ENCODE results near the gene PAX7.

Gene PAX7

GRCh38 chr1:18700530-18700929 is 69.9 kb downstream of the PAX7 start:
- H3K4me2 ChIP-seq (ENCODE audit: insufficient read depth, low read length): no peak overlapping the region
- ATAC-seq (ENCODE audit: insufficient read depth, low read depth): no peak
- TF ChIP-seq, protein P1, sequence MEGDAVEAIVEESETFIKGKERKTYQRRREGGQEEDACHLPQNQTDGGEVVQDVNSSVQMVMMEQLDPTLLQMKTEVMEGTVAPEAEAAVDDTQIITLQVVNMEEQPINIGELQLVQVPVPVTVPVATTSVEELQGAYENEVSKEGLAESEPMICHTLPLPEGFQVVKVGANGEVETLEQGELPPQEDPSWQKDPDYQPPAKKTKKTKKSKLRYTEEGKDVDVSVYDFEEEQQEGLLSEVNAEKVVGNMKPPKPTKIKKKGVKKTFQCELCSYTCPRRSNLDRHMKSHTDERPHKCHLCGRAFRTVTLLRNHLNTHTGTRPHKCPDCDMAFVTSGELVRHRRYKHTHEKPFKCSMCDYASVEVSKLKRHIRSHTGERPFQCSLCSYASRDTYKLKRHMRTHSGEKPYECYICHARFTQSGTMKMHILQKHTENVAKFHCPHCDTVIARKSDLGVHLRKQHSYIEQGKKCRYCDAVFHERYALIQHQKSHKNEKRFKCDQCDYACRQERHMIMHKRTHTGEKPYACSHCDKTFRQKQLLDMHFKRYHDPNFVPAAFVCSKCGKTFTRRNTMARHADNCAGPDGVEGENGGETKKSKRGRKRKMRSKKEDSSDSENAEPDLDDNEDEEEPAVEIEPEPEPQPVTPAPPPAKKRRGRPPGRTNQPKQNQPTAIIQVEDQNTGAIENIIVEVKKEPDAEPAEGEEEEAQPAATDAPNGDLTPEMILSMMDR (IDR thresholded peaks at IDR 0.05; ENCODE audit: borderline replicate concordance, extremely low read depth, low read length, poor library complexity, severe bottlenecking): no peak
- no peak for TF ChIP-seq EZH2 (IDR thresholded peaks at IDR 0.05; ENCODE audit: borderline replicate concordance, low read depth, low read length, severe bottlenecking)

DNA sequence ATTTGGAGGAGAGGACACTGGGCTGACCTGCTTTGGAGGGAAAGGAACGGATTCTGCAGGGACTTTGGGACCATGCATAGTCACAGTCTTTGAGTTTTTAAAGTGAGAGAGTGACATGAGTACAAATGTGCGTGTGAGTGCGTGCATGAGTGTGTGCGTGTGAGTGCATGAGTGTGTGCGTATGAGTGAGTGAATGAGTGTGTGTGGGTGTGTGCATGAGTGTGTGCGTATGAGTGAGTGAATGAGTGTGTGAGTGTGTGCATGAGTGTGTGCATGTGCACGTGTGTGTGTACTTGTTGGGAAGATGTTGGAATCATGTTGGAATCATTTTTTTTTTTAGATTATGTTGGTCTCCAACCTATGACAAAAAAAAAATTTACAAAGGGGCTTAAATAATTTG is 70.5 kb downstream of the PAX7 start:
- no peak overlapping the region for H3K9ac ChIP-seq (ENCODE audit: low read depth, low read length)
- H2AFZ ChIP-seq (ENCODE audit: low read depth, low read length): no peak overlapping the region
- TF ChIP-seq, protein P1 (IDR thresholded peaks at IDR 0.05; ENCODE audit: borderline replicate concordance, extremely low read depth, low read length, poor library complexity, severe bottlenecking): no peak
- TF ChIP-seq EZH2 (IDR thresholded peaks at IDR 0.05; ENCODE audit: borderline replicate concordance, low read depth, low read length, severe bottlenecking): no peak

More at GRCh38 chr1:18700530-18700929, 69.9 kb downstream of the PAX7 start:
- Histone ChIP-seq H3K4me1 (ENCODE audit: insufficient read depth, low read length) (no peaks in the 10 kb centered on the region), H3K9me3 (ENCODE audit: insufficient read depth, low read length, severe bottlenecking) (no peaks in the 10 kb centered on the region), H3K36me3 (ENCODE audit: insufficient read depth, low read length) (no peaks in the 10 kb centered on the region), H2AFZ (ENCODE audit: low read depth, low read length) (no peak overlapping the region), H3K27ac (ENCODE audit: low read length) (no peak overlapping the region), H3K79me2 (ENCODE audit: insufficient read depth, low read length) (no peaks in the 10 kb centered on the region), H4K20me1 (ENCODE audit: insufficient read depth, low read length) (no peaks in the 10 kb centered on the region), H3K27me3 (ENCODE audit: insufficient read depth, low read length, poor library complexity) (peaks cover 17% of the 10 kb centered on the region), H3K9ac (ENCODE audit: low read depth, low read length) (no peak overlapping the region), H3K4me3 (ENCODE audit: low read depth in 1 of 2, low read length in 2 of 2) (no peak overlapping the region)
- no peak for DNase-seq

GRCh38 chr1:18703041-18703621 is 72.5 kb downstream of the PAX7 start:
- Histone ChIP-seq H3K27me3 (ENCODE audit: insufficient read depth, low read length, poor library complexity) (peaks cover 4% of the 10 kb centered on the region), H3K9me3 (ENCODE audit: insufficient read depth, low read length, severe bottlenecking) (no peaks in the 10 kb centered on the region), H3K4me3 (ENCODE audit: low read depth in 1 of 2, low read length in 2 of 2) (no peak overlapping the region), H3K4me1 (ENCODE audit: insufficient read depth, low read length) (no peaks in the 10 kb centered on the region), H3K27ac (ENCODE audit: low read length) (no peak overlapping the region), H4K20me1 (ENCODE audit: insufficient read depth, low read length) (no peaks in the 10 kb centered on the region), H3K4me2 (ENCODE audit: insufficient read depth, low read length) (no peak overlapping the region), H3K36me3 (ENCODE audit: insufficient read depth, low read length) (no peaks in the 10 kb centered on the region), H3K79me2 (ENCODE audit: insufficient read depth, low read length) (no peaks in the 10 kb centered on the region), H2AFZ (ENCODE audit: low read depth, low read length) (no peak overlapping the region), H3K9ac (ENCODE audit: low read depth, low read length) (no peak overlapping the region)
- TF ChIP-seq, protein P1 (IDR thresholded peaks at IDR 0.05; ENCODE audit: borderline replicate concordance, extremely low read depth, low read length, poor library complexity, severe bottlenecking): no peak
- no peak for TF ChIP-seq EZH2 (IDR thresholded peaks at IDR 0.05; ENCODE audit: borderline replicate concordance, low read depth, low read length, severe bottlenecking)
- no peak for ATAC-seq (ENCODE audit: insufficient read depth, low read depth)
- no peak for DNase-seq

More for the DNA sequence above, 70.5 kb downstream of the PAX7 start:
- DNase-seq (no peak), ATAC-seq (ENCODE audit: insufficient read depth, low read depth) (no peak)
- H3K4me2 ChIP-seq (ENCODE audit: insufficient read depth, low read length): no peak overlapping the region
- no peak overlapping the region for H3K27ac ChIP-seq (ENCODE audit: low read length)
- no peaks in the 10 kb centered on the region for H3K79me2 ChIP-seq (ENCODE audit: insufficient read depth, low read length)
- no peak overlapping the region for H3K4me3 ChIP-seq (ENCODE audit: low read depth in 1 of 2, low read length in 2 of 2)
- peaks cover 14% of the 10 kb centered on the region for H3K27me3 ChIP-seq (ENCODE audit: insufficient read depth, low read length, poor library complexity)
- H3K36me3 ChIP-seq (ENCODE audit: insufficient read depth, low read length): no peaks in the 10 kb centered on the region
- no peaks in the 10 kb centered on the region for H3K9me3 ChIP-seq (ENCODE audit: insufficient read depth, low read length, severe bottlenecking)
- H3K4me1 ChIP-seq (ENCODE audit: insufficient read depth, low read length): no peaks in the 10 kb centered on the region
- H4K20me1 ChIP-seq (ENCODE audit: insufficient read depth, low read length): no peaks in the 10 kb centered on the region
